Choroid plexus epithelial cell (primary cell): ENCODE measurements around the gene SCART1.
"Not testable (repeated sequence)": the region's sequence is repeated elsewhere in the genome, so short reads cannot be mapped to it uniquely, and the experiment has no call there.

Source experiments
- DNase-seq: peaks from one replicate; pipeline ENCODE4 v3.0.0-alpha.2; 2010; ENCODE audit warnings: low read depth
- H3K4me3 ChIP-seq: 2 replicates; pipeline ENCODE4 v1.5.1; 2011; ENCODE audit warnings: low read depth, mild to moderate bottlenecking, control low read depth, low read length, moderate library complexity
- CTCF ChIP-seq: conservative IDR thresholded peaks from 2 replicates; pipeline ENCODE4 v1.5.1; 2011; ENCODE audit warnings: low read depth, mild to moderate bottlenecking, control low read depth, inconsistent platforms, low read length, moderate library complexity

SCART1 gene

DNA sequence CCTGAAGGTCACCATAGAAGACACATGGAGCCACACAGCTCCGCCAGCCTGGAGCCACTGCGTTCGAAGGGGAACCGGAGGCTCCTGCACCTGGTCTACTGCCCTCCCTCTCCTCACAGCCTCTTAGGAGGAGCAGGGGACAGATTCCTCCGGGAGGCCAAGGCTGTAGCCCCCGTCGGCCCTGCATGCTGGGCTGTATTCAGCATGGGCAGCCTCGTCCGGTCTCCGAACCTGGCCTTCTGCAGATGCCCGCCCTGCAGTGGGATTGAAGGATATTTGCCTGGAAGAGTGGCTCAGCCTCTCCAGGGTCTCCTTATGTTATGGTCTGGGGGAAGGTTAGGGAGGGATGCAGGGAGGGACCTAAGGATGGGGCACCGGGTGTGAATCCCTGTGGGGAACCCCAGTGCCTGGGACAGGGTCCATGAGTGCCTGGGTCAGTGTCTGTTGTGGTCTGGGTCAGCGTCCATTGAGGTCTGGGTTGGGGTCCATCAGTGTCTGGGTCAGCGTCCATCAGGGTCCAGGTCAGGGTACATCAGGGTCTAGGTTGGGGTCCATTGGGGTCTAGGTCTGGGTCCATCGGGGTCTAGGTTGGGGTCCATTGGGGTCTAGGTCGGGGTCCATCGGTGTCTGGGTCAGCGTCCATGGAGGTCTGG, 13.0 kb upstream of the SCART1 start:
- H3K4me3 ChIP-seq = no peak overlapping the region
- TF ChIP-seq CTCF = no peak
- DNase-seq = no peak

DNA sequence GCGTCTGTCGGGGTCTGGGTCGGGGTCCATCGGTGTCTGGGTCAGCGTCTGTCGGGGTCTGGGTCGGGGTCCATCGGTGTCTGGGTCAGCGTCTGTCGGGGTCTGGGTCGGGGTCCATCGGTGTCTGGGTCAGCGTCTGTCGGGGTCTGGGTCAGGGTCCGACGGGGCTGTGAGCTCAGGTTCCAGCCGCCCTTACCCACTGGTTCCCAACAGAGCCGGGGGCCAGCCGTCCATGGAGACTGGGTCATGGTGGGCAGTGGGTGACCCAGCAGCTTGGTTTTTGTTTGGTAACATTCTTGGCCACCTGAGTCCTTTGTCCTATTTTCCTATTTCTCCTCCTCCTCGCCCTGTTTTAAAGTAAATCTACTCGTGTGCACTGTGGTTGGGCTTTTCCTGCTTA, 12.4 kb upstream of the SCART1 start:
- not testable (repeated sequence) for DNase-seq, H3K4me3 ChIP-seq

- DNase-seq = no peak
- TF ChIP-seq CTCF = no peak
- H3K4me3 ChIP-seq = no peak overlapping the region
Observed at GRCh38 chr10:133441780-133442179, 12.0 kb upstream of the SCART1 start.

DNA sequence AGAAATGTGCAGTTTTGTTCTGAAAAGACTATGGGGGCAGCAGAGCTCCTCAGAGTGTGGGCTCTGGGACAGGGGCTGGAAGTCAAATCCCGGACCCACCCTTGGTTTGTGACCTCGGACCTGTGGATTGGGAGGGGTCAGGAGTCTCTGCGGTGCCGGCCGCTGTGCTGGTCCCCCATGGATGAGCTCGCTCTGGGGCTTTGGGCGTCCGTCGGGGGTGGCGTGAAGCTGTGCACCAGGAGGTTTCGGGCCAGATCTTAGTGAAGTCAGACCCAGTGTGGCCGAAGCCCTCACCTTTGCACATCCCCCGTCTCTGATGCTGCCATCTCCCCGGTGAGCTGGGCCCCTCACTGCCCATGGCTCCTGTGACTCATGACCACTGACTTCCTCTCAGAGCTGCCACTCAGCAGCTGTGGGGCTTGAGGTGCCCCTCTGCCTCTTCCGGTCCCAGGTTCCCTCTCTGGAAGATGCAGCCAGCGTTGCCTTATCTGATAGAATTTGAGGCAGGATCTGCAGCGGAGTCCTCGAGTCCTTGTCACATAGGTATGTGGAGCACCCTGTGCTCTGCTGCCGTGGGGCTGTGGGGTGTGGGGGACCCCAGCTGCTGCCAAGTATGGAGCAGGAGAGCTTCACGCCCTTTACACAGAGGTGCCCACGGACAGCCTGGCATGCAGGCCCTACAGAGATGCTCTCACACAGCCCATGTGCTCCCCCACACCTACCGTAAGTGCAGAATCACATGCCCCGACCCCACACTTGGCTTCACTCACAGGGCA, 11.4 kb upstream of the SCART1 start:
- TF ChIP-seq CTCF = no peak
- no peak for DNase-seq
- no peak overlapping the region for H3K4me3 ChIP-seq

GRCh38 chr10:133442967-133443924, 10.5 kb upstream of the SCART1 start:
- H3K4me3 ChIP-seq = no peak overlapping the region
- TF ChIP-seq CTCF = no peak
- DNase-seq = no peak

- no peak overlapping the region for H3K4me3 ChIP-seq
- TF ChIP-seq CTCF = no peak
- DNase-seq = no peak
Observed at GRCh38 chr10:133444342-133445267, 9.1 kb upstream of the SCART1 start.
